Bronchial epithelial cell (primary cell): Measurements from ENCODE around the gene SYPL2. TPM values are rescaled to one million over a fixed set of nuclear protein-coding genes. Genes with fewer than 3 reads are reported as not detected.
A peak's percentile ranks its signal among the peaks of the same experiment; 100 is the strongest.
"Not testable (repeated sequence)": the region's sequence is repeated elsewhere in the genome, so short reads cannot be mapped to it uniquely, and the experiment has no call there.

Source experiments
- DNase-seq: peaks from one replicate; pipeline ENCODE4 v3.0.0-alpha.2; 2010; ENCODE audit warnings: low read depth
- FAIRE-seq: peaks from 2 replicates; lab custom pipeline; 2011; peaks lifted over from hg19 to GRCh38; lab: Jason Lieb, UNC
- H3K27me3 ChIP-seq: 2 replicates; pipeline ENCODE4 v1.5.1; 2011; ENCODE audit warnings: low read length; ENCODE audit not compliant: control insufficient read depth, insufficient read depth
- H3K36me3 ChIP-seq: 2 replicates; pipeline ENCODE4 v1.5.1; 2011; ENCODE audit warnings: low read length; ENCODE audit not compliant: control insufficient read depth, insufficient read depth
- H3K4me3 ChIP-seq: 2 replicates; pipeline ENCODE4 v1.5.1; 2011; ENCODE audit warnings: mild to moderate bottlenecking, low read depth, low read length, control low read depth
- CTCF ChIP-seq: IDR thresholded peaks from 2 replicates; pipeline ENCODE4 v1.5.1; 2011; ENCODE audit warnings: mild to moderate bottlenecking, moderate library complexity, low read length, control low read depth, inconsistent platforms; ENCODE audit not compliant: insufficient read depth, severe bottlenecking
- total RNA-seq: library from RNA; depleted of rRNA; stranded (reverse); fragments of >200 nt; gene quantifications from 2 replicates; pipeline ENCODE4 v1.2.1, GENCODE V29; 2014

SYPL2 gene
- total RNA-seq, 1 donor from 2014 or later: not detected

DNA sequence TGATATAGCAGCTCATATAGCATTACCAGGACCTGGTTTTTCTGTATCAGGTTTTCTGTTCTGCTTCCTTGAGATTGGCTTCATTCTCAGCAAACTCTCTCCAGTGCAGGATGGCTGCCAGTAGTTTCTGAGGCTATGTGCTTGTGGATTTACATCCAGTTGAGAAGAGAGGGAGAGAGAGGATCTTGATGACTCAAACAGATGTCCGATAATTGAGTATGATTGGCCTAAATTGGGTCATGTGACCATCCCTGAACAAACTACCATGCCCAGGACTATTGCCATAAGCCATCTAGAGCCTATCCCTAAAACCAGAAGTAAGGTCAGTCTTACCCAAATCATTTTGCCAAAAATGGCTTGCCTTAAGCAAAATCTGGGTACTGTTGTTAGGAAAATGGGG is 22.0 kb upstream of the SYPL2 start:
- TF ChIP-seq CTCF: no peak
- H3K36me3 ChIP-seq: no peaks in the 10 kb centered on the region
- H3K27me3 ChIP-seq: no peaks in the 10 kb centered on the region
- H3K4me3 ChIP-seq: no peak overlapping the region
- no peak for FAIRE-seq
- peak; percentile 18 for DNase-seq

GRCh38 chr1:109445949-109446695 is 20.2 kb upstream of the SYPL2 start:
- not testable (repeated sequence) for FAIRE-seq, DNase-seq, H3K36me3 ChIP-seq, H3K27me3 ChIP-seq, H3K4me3 ChIP-seq

DNA sequence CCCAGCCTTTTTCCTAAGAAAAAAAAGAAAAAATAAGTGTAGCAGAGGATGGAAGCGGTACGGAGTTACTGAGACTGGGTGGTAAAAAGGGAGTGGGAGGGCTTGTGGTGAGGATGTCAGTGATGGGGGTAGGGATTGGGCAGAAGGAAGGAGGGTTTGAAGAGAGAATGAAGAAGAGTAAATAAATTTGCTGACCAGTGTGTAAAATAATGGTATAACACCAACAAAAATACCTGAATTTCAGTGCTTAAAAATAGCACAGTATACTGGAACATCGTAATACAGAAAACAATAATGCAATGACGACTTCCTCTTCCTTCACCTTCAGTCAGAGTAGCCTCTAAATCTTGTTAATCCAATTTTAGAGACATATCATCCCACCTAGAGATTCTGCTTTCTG is 18.8 kb upstream of the SYPL2 start:
- no peak for TF ChIP-seq CTCF
- FAIRE-seq (no peak), DNase-seq (no peak)
- no peak overlapping the region for H3K4me3 ChIP-seq
- no peaks in the 10 kb centered on the region for H3K27me3 ChIP-seq
- H3K36me3 ChIP-seq: no peaks in the 10 kb centered on the region

DNA sequence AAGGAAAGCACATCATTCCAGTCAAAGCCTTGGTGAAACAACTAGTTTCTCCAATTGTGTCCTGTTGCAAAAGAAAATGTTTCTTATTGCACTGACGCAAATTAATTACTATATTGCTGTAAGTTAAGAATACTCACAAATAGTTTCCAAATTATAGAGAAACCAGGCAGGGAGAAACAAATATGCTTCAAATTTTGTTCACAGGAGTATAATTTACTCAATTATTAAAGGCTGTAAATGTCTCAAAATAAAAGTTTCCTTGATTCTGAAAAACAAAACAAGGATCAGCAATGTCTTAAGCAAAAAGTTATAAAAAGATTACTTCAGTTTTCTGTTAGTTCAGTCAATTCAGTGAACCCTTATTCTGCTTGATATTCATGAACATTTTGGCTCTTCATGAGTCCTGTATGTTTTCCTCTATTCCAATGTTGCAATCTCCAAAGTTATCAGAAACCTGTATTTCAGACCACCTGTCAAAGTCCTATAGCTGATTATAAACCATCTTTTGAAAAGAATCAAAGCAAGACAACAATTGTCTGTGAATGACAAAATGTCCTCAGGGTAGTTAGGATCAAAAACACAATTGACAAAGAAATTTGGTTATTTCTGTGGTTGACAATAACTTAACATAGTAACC is 11.7 kb upstream of the SYPL2 start:
- Histone ChIP-seq H3K27me3 (no peaks in the 10 kb centered on the region), H3K36me3 (no peaks in the 10 kb centered on the region), H3K4me3 (no peak overlapping the region)
- DNase-seq (no peak), FAIRE-seq (no peak)
- no peak for TF ChIP-seq CTCF

DNA sequence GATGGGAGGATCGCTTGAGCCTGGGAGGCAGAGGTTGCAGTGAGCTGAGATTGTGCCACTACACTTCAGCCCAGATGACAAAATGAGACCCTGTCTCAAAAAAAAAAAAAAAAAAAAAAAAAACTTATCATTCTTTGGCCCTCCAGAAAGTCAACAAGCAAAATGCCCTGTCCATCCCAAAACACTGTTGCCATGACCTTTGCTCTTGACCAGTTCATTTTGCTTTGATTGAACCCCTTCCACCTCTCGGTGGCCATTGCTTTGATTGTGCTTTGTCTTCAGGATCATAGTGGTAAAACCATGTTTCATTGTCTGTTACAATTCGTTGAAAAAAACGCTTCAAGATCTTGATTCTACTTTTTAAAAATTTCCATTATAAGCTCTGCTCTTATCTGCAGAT is 8.5 kb upstream of the SYPL2 start:
- FAIRE-seq (no peak), DNase-seq (no peak)
- no peaks in the 10 kb centered on the region for H3K27me3 ChIP-seq

More for the DNA sequence above, 8.5 kb upstream of the SYPL2 start:
- H3K36me3 ChIP-seq: no peaks in the 10 kb centered on the region
- H3K4me3 ChIP-seq: no peak overlapping the region
- TF ChIP-seq CTCF: no peak
